ENCODE measurements around the gene TUBB4A. TPM values are rescaled to one million over a fixed set of nuclear protein-coding genes. Genes with fewer than 3 reads are reported as not detected.

The TUBB4A gene
- total and polyA plus RNA-seq, 9 of the 15 experiments (the other 6 are each of a cell fraction or from before 2014, with no cell fraction given) = 0.14 to 7.0 (median 0.75) TPM

- in situ Hi-C loops (cut with MboI) (no loop called here), intact Hi-C loops (cut with micrococcal nuclease) (no loop called here)
- no peak overlapping the region for H3K9ac ChIP-seq (ENCODE audit: insufficient read depth in 1 of 2, low read depth in 2 of 2, low read length in 2 of 2)
- WGBS (ENCODE audit: insufficient coverage, low coverage, missing lambda C conversion rate) = 75% methylated on average over 44 of the region's 52 CpGs
- H2AFZ ChIP-seq (ENCODE audit: low read depth, low read length) = no peak overlapping the region
- H3K36me3 ChIP-seq (ENCODE audit: control insufficient read depth, insufficient read depth, low read length) = no peaks in the 10 kb centered on the region
- H3K27me3 ChIP-seq (ENCODE audit: control insufficient read depth in 2 of 2, insufficient read depth in 2 of 2, low read length in 2 of 2) = no peaks in the 10 kb centered on the region
- ATAC-seq = no peak
- H3K27ac ChIP-seq (ENCODE audit: extremely low read depth, low read depth, low read length) = no peak overlapping the region
- DNase-seq (ENCODE audit: extremely low read depth in 1 of 4, low spot score in 3 of 4) = no peak
- H3K9me3 ChIP-seq (replicated peaks; ENCODE audit: control insufficient read depth, insufficient read depth, low read depth, low read length) = 0 out of 2 replicates have a peak, but pooled peaks cover 2% of the 10 kb centered on the region
- FAIRE-seq = no peak
- no peaks in the 10 kb centered on the region for H3K79me2 ChIP-seq (ENCODE audit: control insufficient read depth, insufficient read depth, low read length)
- no TSS peak for BruUV-seq (replicated peaks)
- ChIA-PET CTCF (ENCODE audit: low intra/inter-chr PET ratio) (no interaction called here), POLR2A (interaction anchor here (0.6 to 1.0 kb wide), 4 partner anchors 10 to 57 kb away, joined by 3 to 6 read pairs (median 4); partner anchors contain the start of gene TNFSF9)
- no peaks in the 10 kb centered on the region for H3K9me1 ChIP-seq (ENCODE audit: control insufficient read depth, insufficient read depth, low read length)
- no peaks in the 10 kb centered on the region for H4K20me1 ChIP-seq (replicated peaks; ENCODE audit: control insufficient read depth, insufficient read depth, low read length)
- peaks cover 6 to 24% of the 10 kb centered on the region in 2 experiments; a peak in 4 of 5 replicates for H3K4me1 ChIP-seq (replicated peaks in 1 of 2; ENCODE audit: control insufficient read depth in 2 of 2, insufficient read depth in 2 of 2, low read length in 2 of 2)
- H3K4me2 ChIP-seq (ENCODE audit: insufficient read depth, low read length) = peak overlapping the region; percentile 63; the same call in 1 of the 2 replicates
- no peak overlapping the region for H3K4me3 ChIP-seq
- TF ChIP-seq E2F4 (CRISPR knock-in tag; IDR thresholded peaks at IDR 0.05; ENCODE audit: low read depth) = no peak
- TF ChIP-seq EGR1 (conservative IDR thresholded peaks at IDR 0.05) = no peak
- no peak for TF ChIP-seq EP400 (IDR thresholded peaks at IDR 0.05)
- TF ChIP-seq MXD1 (CRISPR knock-in tag; IDR thresholded peaks at IDR 0.05; ENCODE audit: borderline replicate concordance, poor library complexity, severe bottlenecking) = no peak
- no peak for TF ChIP-seq FOXO4 (CRISPR knock-in tag; IDR thresholded peaks at IDR 0.05)
- TF ChIP-seq TFAM (CRISPR knock-in tag; conservative IDR thresholded peaks at IDR 0.05) = no peak
- TF ChIP-seq HOXB6 (CRISPR knock-in tag; IDR thresholded peaks at IDR 0.05; ENCODE audit: borderline replicate concordance) = no peak
- TF ChIP-seq ZNF354B (CRISPR knock-in tag; IDR thresholded peaks at IDR 0.05) = no peak
- TF ChIP-seq ELF2 (CRISPR knock-in tag; IDR thresholded peaks at IDR 0.05) = no peak
- TF ChIP-seq CBX8 (IDR thresholded peaks at IDR 0.05; ENCODE audit: borderline replicate concordance, extremely low read depth, low read depth, low read length, poor library complexity, severe bottlenecking) = no peak
- no peak for TF ChIP-seq POLR2AphosphoS2 (IDR thresholded peaks at IDR 0.05; ENCODE audit: low read length)
- TF ChIP-seq PATZ1 (CRISPR knock-in tag; IDR thresholded peaks at IDR 0.05; ENCODE audit: borderline replicate concordance) = no peak
- TF ChIP-seq ZNF589 (CRISPR knock-in tag; IDR thresholded peaks at IDR 0.05; ENCODE audit: low read depth) = no peak
- no peak for TF ChIP-seq ZKSCAN1 (IDR thresholded peaks at IDR 0.05; ENCODE audit: low read depth, low read length)
- TF ChIP-seq RFX1 (IDR thresholded peaks at IDR 0.05) = no peak
- TF ChIP-seq MEIS2 (IDR thresholded peaks at IDR 0.05; ENCODE audit: partially characterized antibody) = no peak
- no peak for TF ChIP-seq NCOA6 (IDR thresholded peaks at IDR 0.05)
- no peak for TF ChIP-seq BCL6 (CRISPR knock-in tag; IDR thresholded peaks at IDR 0.05)
Measured at GRCh38 chr19:6475321-6476108, 26.6 kb downstream of the TUBB4A start.
